NCI-H524 (cell line): Measurements from ENCODE around the gene FAN1.
A peak's percentile ranks its signal among the peaks of the same experiment; 100 is the strongest.

ENCODE experiments used
- DNase-seq, 2 experiments: peaks; one replicate each; lab custom pipeline; 2025; lab: John Stamatoyannopoulos, UW

The FAN1 gene

DNA sequence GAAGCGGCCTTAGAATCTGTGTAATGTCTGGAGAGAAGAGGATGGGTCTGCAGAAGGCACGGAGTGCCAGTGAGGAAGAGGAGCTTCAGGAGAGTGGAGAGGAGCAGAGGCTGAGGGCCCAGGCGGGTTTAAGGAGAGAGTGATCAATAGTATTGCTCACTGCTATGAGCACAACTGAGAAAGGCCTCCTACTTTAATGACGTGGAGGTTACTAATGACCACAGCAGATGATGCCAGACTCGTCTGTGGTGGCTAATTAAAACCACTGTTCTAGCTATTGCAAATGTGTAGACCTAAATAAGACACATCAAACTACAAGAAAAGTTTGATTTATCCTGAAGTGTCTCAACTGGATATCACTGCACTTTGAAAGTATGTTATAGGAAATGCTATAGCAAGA is 54.5 kb downstream of the FAN1 start:
- no peak for DNase-seq

DNA sequence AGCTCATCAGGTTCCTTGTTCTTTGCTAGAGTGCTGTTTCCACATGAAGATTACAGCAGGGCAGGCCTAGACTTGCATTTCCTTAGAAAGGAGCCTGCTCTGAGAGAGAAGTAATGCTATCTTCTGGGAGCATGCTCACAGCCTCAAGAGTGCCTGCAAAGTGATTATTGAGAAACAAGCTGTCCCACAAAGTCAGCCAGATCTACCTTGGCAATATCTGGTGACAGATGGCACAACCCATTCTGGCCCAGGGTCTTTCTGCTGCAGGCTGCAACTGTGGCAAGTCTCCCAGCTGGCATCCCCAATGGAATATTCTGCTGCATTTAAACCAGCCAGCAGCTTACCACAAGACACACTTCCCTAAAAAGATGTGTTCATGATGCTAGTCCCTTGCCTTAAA is 58.4 kb downstream of the FAN1 start:
- DNase-seq = peak; percentile 90 to 98

DNA sequence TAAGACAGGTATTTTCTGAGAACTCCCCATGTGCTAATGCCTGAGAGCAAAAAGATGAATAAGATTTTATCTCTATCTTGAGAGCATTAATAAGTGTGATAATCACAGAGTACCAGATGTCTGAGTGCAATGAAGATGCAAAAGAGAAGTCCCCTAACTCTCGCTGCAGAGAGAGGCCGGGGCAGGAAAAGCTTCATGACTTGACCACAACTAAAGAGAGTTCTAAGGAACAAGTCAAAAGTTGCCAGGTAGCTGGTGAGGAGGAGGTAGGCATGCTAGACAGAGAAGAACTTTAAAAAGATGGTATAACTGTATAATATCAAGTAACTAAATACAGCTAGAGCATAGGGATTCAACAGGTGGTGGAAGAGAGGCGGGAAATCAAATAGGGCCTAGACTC is 58.9 kb downstream of the FAN1 start:
- DNase-seq = peak; percentile 38 to 58

DNA sequence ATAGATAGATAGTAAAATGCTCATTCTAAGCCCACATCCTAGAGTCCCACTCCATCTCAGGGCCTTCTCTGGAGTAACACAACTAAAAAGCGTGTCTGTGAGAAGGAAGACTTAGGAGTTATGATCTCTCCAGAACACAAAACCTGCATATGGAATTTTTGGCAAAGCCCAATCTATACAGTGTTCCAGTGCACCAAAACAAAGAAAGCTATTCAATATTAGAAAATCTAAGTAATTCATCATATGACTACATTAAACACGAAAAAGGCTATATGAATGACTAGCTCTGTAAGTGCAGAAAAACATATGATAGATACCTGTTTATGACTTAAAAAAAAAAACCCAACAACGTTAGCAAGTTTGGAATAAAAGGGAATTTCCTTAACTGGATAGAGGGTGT is 60.0 kb downstream of the FAN1 start:
- no peak for DNase-seq

DNA sequence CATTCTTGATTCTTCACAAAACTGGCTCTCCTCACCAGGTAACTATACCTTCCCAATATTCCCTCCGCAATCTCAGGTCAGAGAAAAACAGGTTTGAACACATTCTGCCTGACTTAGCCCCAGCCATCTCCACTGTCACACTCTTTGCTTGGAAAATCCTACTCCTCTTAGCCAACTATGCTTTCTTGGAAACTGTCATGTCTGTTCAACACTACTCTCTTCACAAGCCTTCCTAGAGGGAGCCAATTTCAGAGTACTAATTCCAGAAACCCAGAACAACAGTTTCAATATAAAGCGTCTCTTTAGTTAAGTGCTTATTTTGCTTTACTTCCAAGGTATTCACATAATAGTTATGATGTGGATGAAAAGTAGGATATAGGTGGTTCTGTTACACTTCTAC is 66.0 kb downstream of the FAN1 start:
- no peak for DNase-seq

DNA sequence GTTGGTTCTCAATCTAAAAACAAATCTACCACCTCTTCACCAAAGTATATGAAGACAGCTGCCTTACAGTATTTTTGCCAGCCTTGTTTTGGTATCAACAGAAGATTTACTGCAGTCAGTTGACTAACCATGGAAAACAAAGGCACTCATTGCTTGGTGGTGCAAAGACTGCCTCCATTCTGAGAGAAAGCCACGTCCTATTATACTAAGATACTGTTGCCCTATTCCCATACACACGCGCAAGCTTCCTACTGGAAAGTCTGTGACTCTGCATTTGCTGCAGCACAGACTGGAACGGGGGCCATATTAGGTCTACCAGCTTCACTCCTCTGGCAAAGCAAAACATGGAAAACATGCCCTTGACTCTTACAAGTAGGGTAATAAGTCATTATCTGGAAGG is 69.7 kb downstream of the FAN1 start:
- no peak for DNase-seq

DNA sequence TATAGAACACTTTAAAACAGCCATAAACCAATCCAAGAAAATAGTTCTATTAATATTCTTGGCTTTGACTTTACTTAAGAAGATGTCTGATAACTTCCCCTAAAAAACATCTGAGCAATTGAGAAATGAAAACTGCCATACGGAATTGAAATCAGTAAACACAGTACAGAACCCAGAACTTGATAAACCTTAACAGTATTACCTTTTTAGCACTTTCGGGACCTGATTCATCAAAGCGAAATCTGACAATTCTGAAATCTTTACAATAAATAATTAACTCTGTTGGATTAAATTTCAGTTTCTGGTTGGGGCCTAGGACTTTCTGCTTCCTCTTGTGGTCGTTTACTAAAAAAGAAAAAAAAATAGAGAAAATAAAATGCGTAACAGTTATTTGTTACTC is 70.4 kb downstream of the FAN1 start:
- DNase-seq = no peak

DNA sequence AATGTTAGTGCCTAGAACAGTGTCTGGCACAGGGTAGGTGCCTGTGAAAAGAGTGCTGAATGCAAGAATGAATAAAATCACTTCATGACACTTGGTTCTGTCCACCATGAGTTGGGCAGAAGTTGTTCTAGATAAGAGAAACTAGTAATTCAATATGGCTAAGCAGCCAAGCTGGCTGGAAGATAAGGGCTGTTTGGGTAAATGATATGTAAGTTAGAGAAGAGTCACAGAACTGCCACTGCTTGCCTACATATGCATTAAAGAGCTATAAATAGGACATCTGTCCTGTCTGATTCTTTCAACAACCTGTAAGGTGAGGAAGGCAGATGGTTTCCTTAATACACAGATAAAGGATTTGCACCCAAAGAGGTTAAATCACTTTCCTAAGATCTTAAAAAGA is 74.6 kb downstream of the FAN1 start:
- DNase-seq = peak in 1 of 2 experiments; percentile 63

DNA sequence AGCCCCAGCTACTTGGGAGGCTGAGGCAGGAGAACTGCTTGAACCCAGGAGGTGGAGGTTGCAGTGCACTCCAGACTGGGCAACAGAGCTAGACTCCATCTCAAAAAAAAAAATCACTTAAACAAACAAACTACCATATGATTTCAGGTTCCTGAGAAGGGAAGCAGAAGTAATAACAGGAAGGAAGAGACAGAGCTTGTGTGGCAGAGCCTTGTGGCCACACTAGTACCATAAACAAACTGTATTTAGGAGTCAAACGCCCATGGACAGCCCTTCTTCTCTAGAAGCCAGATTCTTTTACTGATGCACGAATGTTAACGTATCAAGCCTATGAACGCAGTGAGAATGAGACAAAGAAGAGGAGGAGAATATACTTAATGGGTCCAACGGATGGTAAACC is 75.7 kb downstream of the FAN1 start:
- no peak for DNase-seq

DNA sequence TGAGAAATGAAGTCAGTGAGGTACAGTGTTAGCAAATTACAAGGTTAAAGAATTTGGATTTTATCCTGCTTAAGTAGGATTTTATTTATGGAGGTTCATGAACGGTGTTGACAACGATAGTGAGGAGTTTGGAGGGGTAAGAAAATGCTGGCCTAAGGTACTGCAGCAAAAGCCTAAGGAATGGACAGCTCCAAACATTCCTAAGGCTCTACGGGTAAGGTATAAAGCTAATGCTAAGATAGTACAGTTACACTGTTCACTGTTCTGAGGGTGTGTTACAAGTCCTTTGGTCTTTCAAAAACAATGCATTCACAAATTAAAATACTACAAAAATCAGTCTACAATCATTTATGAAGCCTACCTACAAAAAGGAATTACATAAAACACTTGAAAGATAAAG is 80.4 kb downstream of the FAN1 start:
- DNase-seq = no peak

DNA sequence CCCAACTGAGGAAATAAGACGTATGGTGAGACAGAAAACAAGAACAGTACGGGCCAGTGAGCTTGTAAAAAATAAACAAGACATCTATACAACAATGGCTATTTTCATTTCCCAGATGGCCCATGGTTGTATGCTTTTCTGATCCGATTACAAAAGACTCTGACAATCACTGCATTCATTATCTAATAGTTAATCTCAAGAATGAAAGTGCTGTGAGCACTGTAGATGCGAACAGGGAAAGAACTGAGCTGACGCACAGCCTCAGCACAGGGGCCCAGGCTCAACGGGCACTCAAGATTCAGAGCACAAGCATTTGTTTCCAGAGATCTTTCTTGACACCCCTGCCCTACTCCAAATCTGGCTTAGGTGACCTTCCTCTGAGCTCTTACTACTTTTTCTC is 80.8 kb downstream of the FAN1 start:
- no peak for DNase-seq

DNA sequence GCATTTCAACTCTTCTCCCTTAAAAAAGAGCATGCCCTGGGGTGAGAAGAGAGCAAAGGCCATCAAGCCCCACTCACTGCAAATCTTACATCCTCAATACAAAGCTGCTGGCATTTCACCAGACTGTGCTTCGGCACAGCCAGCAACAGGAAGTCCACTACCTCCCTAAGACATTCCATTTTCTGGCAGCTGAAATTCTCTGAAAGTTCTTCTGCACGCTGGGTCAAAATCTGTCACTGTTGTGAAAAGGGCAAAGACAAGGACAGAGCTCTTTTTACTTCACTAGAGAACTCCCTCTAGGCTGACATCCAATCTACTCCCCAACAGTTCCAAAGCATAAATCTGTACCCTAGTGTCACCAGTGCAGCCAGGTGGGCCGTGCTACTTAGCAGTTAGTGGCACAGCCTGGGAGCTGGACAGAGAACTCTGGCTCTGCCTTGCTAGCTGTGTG is 81.4 kb downstream of the FAN1 start:
- DNase-seq = no peak

DNA sequence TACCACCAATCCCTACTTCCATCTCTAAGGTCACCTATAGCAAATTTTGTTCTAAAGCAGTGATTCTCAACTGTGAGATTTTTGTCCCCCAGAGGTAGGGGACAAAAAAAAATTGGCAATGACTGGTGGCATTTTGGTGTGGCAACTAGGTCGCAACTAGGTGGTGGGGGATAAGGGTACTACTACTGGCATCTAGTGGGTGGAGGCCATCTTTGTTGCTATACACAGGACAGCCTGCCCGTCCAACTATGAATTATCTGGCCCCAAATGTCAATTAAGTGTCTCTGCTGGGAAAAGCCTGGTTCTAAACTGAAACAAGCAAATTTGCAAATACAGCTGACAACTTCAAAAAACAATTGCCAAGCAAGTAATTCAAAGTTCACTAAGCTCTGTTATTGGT is 86.3 kb downstream of the FAN1 start:
- DNase-seq = no peak

DNA sequence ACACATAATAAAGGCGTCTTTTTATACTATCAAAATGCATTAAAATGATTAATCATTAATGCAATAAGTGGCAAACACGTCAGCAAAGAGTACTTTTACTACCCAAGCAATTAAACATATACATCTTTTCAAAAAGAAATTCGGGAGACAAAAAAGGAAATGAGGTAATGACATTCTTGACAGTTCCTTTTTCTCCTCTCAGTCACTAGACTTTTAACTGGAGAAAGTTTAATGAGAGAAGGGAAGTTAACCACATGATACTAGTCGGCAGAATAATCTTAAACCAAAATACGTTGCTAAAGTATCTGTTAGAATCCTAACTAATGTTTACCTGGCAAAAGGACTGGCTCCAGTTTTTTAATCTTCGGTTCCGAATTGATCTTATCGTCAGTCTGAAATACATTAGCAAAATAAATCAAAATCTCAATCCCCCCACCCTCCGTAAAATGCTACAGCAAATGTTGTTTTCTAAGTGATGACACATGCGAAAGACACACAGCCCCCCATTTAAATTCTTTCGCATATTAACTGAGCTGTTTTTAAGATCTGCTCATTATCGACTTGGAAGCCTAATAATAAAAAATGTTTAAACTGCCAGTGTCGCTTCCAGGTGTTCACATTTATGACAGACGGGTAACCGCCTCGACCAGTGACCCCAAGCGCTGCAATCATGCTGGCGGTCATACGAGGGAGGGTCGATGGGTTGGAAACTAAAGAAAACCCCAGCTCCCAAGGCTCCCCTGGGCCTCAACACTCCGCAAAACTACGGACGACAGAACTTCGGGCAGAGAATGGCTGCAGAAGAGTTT is 86.9 kb downstream of the FAN1 start:
- peak in 1 of 2 experiments; percentile 47 for DNase-seq

DNA sequence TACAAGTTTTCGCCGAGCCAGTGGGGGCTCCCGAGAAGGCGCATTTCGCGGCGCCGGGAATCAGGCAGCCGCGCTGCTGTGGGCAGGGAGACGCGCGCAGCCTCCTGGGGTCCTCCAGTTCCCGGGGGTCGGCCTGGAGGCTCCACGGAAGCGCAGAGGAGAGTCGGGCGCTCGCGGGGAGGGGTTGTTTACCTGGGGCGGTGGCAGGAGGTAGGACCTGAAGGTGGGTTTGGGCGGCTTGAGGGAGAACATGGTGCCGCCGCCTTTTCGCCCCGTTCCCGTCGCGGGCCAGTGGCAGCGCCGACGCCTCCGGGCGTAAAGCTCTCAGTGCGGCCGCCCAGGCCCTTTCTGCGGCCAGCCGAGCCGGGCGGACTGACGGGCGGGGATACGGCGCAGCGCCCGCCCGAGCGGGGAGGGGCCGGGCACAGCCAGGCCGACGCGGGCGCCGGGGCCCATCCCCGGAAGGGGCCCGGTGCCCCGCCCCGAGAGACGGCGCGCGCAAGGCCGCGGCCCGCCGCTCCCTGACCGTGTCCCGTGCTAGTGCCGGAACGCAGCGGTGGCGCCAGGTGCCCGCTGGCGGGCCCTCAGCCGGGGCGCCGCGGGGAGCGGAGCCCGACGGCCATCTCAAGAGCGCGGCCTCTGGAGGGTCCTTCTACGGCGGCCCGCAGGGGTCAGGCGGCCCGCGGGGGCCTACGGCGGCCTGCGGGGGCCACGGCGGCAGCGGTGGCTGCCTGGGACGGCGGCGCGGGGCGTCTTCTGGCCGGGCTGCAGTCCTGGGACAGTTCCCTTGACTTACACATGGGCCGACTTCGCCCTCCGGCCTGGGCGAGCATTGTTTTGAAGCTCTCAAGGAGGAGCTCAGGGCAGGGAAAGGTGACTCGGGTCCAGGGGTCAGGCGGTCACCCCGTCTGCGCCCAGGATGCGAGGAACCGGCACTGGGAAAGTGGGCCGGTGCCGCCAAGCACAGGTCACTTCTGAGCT is 87.8 kb downstream of the FAN1 start, which contains the start of gene MTMR10:
TSS of gene MTMR10 (minus strand) at position 374 of the 981 bp plus-strand sequence. CDS start at position 252, 122 bp downstream.
- DNase-seq = peak; percentile 43 to 66

DNA sequence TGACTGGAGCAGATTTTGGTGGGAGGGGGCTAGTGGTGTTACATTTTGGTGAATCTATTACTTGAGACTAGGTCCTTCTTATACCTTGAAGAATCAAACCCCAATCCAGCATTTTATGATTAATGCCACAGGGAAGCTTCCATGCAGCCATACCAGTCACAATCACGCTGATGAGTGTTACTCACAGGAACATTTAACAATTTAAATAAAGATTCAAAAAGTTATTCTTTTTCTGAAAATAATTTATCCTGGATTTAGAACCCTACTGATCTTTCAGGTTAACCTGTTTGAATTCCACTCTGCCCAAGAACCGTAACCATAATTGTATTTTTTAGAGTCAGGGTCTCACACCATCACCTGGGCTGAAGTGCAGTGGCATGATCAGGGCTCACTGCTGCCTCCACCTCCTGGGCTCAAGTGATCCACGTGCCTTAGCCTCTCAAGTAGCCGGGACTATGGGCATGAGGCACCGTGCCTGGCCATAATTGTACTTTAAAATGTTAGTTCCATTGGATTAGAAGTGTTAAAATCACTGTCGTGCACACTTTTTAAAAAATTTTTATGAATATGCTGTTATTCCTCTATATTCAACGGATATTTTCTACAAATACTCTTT is 88.6 kb downstream of the FAN1 start:
- DNase-seq = peak; percentile 42 to 57
